GM21723 (cell line): Measurements from ENCODE around the gene NGDN.
"Not testable (repeated sequence)": the region's sequence is repeated elsewhere in the genome, so short reads cannot be mapped to it uniquely, and the experiment has no call there.

Experiments used
- ATAC-seq: cut with Tn5 transposase; IDR thresholded peaks from one replicate; pipeline ENCODE4 v1.9.1; 2021; ENCODE audit warnings: mild to moderate bottlenecking, moderate library complexity; ENCODE audit not compliant: unreplicated experiment

NGDN gene

GRCh38 chr14:23438101-23438971, 31.2 kb upstream of the NGDN start:
- ATAC-seq, result no peak

GRCh38 chr14:23439107-23439835, 30.2 kb upstream of the NGDN start:
- no peak for ATAC-seq

GRCh38 chr14:23441076-23441475, 28.4 kb upstream of the NGDN start:
- no peak for ATAC-seq

GRCh38 chr14:23442721-23443356, 26.7 kb upstream of the NGDN start:
- no peak for ATAC-seq

GRCh38 chr14:23443411-23443812, 26.1 kb upstream of the NGDN start:
- ATAC-seq, result no peak

- no peak for ATAC-seq
These were observed 25.6 kb upstream of the NGDN start for GRCh38 chr14:23443881-23444280.

GRCh38 chr14:23444314-23444713, 25.2 kb upstream of the NGDN start:
- ATAC-seq, result no peak

- ATAC-seq, result no peak
These were observed 23.7 kb upstream of the NGDN start for GRCh38 chr14:23445773-23446172.

- no peak for ATAC-seq
These were observed 23.1 kb upstream of the NGDN start for GRCh38 chr14:23446291-23446851.

GRCh38 chr14:23447361-23448350, 21.8 kb upstream of the NGDN start:
- ATAC-seq, result no peak

GRCh38 chr14:23449314-23449713, 20.2 kb upstream of the NGDN start:
- no peak for ATAC-seq

GRCh38 chr14:23450379-23450778, 19.1 kb upstream of the NGDN start:
- ATAC-seq, result no peak

GRCh38 chr14:23452237-23452636, 17.3 kb upstream of the NGDN start:
- ATAC-seq, result no peak

- ATAC-seq, result no peak
These were observed 15.1 kb upstream of the NGDN start for GRCh38 chr14:23454445-23454856.

GRCh38 chr14:23456883-23457586, 12.5 kb upstream of the NGDN start:
- not testable (repeated sequence) for ATAC-seq

GRCh38 chr14:23457587-23458445, 11.7 kb upstream of the NGDN start:
- ATAC-seq, result no peak

- ATAC-seq, result no peak
These were observed 8.5 kb upstream of the NGDN start for GRCh38 chr14:23460960-23461359.

- ATAC-seq, result no peak
These were observed 4.8 kb upstream of the NGDN start for GRCh38 chr14:23464700-23465099.

- ATAC-seq, result no peak
These were observed 4.2 kb upstream of the NGDN start for GRCh38 chr14:23465261-23465660.
